Esophagus (tissue), 2 donors: ENCODE results near the gene FGA. TPM values are rescaled to one million over a fixed set of nuclear protein-coding genes. Genes with fewer than 3 reads are reported as not detected.
"Not testable (repeated sequence)": the region's sequence is repeated elsewhere in the genome, so short reads cannot be mapped to it uniquely, and the experiment has no call there.

Source experiments
- H3K27ac ChIP-seq, 2 donors: one replicate each; pipeline ENCODE4 v1.5.1; 2013; ENCODE audit warnings: low read depth in 2 of 2, mild to moderate bottlenecking in 2 of 2, inconsistent platforms in 1 of 2, low read length in 1 of 2, moderate library complexity in 1 of 2
- H3K27me3 ChIP-seq, 2 donors: one replicate each; pipeline ENCODE4 v1.6.1; 2013; ENCODE audit warnings: low read length in 2 of 2, control low read depth in 1 of 2, mild to moderate bottlenecking in 1 of 2; ENCODE audit not compliant: insufficient read depth in 2 of 2, control insufficient read depth in 1 of 2
- H3K36me3 ChIP-seq, 2 donors: one replicate each; pipeline ENCODE4 v1.6.1; 2013; ENCODE audit warnings: low read length in 1 of 2; ENCODE audit not compliant: control insufficient read depth in 2 of 2, insufficient read depth in 2 of 2
- H3K4me1 ChIP-seq, 2 donors: one replicate each; pipeline ENCODE4 v1.6.1; 2013; ENCODE audit warnings: low read length in 1 of 2; ENCODE audit not compliant: control insufficient read depth in 2 of 2, insufficient read depth in 2 of 2
- H3K4me3 ChIP-seq, 2 donors: one replicate each; pipeline ENCODE4 v1.5.1; 2013; ENCODE audit warnings: low read length in 2 of 2, mild to moderate bottlenecking in 2 of 2, low read depth in 1 of 2, moderate library complexity in 1 of 2
- H3K9me3 ChIP-seq, 2 donors: one replicate each; pipeline ENCODE4 v1.6.1; 2013; ENCODE audit warnings: mild to moderate bottlenecking in 2 of 2, low read depth in 1 of 2, low read length in 1 of 2, moderate library complexity in 1 of 2; ENCODE audit not compliant: control insufficient read depth in 2 of 2, insufficient read depth in 1 of 2
- WGBS, 2 donors: extraction: QIAGEN DNeasy Blood & Tissue Kit; methylation state at CpG; one replicate each; pipeline ENCODE4 v1.1.7; 2013; 5-methylcytosine and 5-hydroxymethylcytosine counted together
- polyA plus RNA-seq, 2 donors: library from polyadenylated mRNA; stranded (reverse); fragments of 200-250 nt; gene quantifications; one replicate each; pipeline ENCODE4 v1.2.3, GENCODE V29; 2013
- donor health status: healthy with polysubstance abuse.
- donor health status: Bipolar disorder and iron deficiency.

FGA gene
- polyA plus RNA-seq, 2 donors = not detected

- H3K4me1 ChIP-seq = no peaks in the 10 kb centered on the region
- H3K27ac ChIP-seq = no peak overlapping the region
- peaks cover 0 to 3% of the 10 kb centered on the region in 2 donors for H3K27me3 ChIP-seq
- H3K36me3 ChIP-seq = no peaks in the 10 kb centered on the region
- H3K4me3 ChIP-seq = no peak overlapping the region
- H3K9me3 ChIP-seq = no peaks in the 10 kb centered on the region
Measured at GRCh38 chr4:154595807-154596206, 5.3 kb upstream of the FGA start.

- not testable (repeated sequence) for H3K4me3 ChIP-seq, H3K4me1 ChIP-seq
- 85 to 95% methylated on average over 3 of the region's 3 CpGs for WGBS, 2 donors
Measured at GRCh38 chr4:154594343-154594742, 3.8 kb upstream of the FGA start.

GRCh38 chr4:154593868-154594267, 3.3 kb upstream of the FGA start:
- Histone ChIP-seq H3K36me3 (no peaks in the 10 kb centered on the region), H3K4me3 (no peak overlapping the region), H3K9me3 (no peaks in the 10 kb centered on the region), H3K4me1 (no peaks in the 10 kb centered on the region), H3K27me3 (peaks cover 2 to 3% of the 10 kb centered on the region in 2 donors), H3K27ac (no peak overlapping the region)
- WGBS, 2 donors = 38 to 76% methylated on average over 2 of the region's 2 CpGs

More at GRCh38 chr4:154594343-154594742, 3.8 kb upstream of the FGA start:
- H3K27me3 ChIP-seq, H3K27ac ChIP-seq, H3K36me3 ChIP-seq, H3K9me3 ChIP-seq: not testable (repeated sequence)

GRCh38 chr4:154591890-154592289, 1.3 kb upstream of the FGA start:
- Histone ChIP-seq H3K27me3 (peaks cover 2 to 3% of the 10 kb centered on the region in 2 donors), H3K4me1 (no peaks in the 10 kb centered on the region), H3K4me3 (no peak overlapping the region), H3K9me3 (no peaks in the 10 kb centered on the region), H3K36me3 (no peaks in the 10 kb centered on the region), H3K27ac (no peak overlapping the region)
- WGBS, 2 donors = 77 to 80% methylated on average over 3 of the region's 3 CpGs

- WGBS, 2 donors = 64 to 71% methylated on average over 7 of the region's 7 CpGs
- no peaks in the 10 kb centered on the region for H3K9me3 ChIP-seq
- H3K4me1 ChIP-seq = no peaks in the 10 kb centered on the region
- peaks cover 2 to 3% of the 10 kb centered on the region in 2 donors for H3K27me3 ChIP-seq
- H3K27ac ChIP-seq = no peak overlapping the region
- no peak overlapping the region for H3K4me3 ChIP-seq
- H3K36me3 ChIP-seq = no peaks in the 10 kb centered on the region
Measured at GRCh38 chr4:154589296-154590197, 995 bp downstream of the FGA start.

GRCh38 chr4:154588198-154588597, 2.3 kb downstream of the FGA start:
- Histone ChIP-seq H3K4me1 (no peaks in the 10 kb centered on the region), H3K27ac (no peak overlapping the region), H3K9me3 (no peaks in the 10 kb centered on the region), H3K4me3 (no peak overlapping the region), H3K36me3 (no peaks in the 10 kb centered on the region), H3K27me3 (peaks cover 2 to 3% of the 10 kb centered on the region in 2 donors)
- WGBS, 2 donors = 87% methylated on average over 2 of the region's 2 CpGs

- H3K27ac ChIP-seq = no peak overlapping the region
- H3K4me1 ChIP-seq = no peaks in the 10 kb centered on the region
- H3K9me3 ChIP-seq = no peaks in the 10 kb centered on the region
- 88% methylated on average over 13 of the region's 13 CpGs for WGBS, 2 donors
- H3K4me3 ChIP-seq = no peak overlapping the region
- H3K27me3 ChIP-seq = peaks cover 2% of the 10 kb centered on the region in 2 donors
- no peaks in the 10 kb centered on the region for H3K36me3 ChIP-seq
Measured at GRCh38 chr4:154586296-154587033, 4.1 kb downstream of the FGA start.

GRCh38 chr4:154585369-154586018, 5.0 kb downstream of the FGA start:
- Histone ChIP-seq H3K27ac (no peak overlapping the region), H3K36me3 (no peaks in the 10 kb centered on the region), H3K4me1 (no peaks in the 10 kb centered on the region), H3K4me3 (no peak overlapping the region), H3K27me3 (peaks cover 0 to 2% of the 10 kb centered on the region in 2 donors), H3K9me3 (no peaks in the 10 kb centered on the region)
- WGBS, 2 donors = 87 to 89% methylated on average over 10 of the region's 10 CpGs

- Histone ChIP-seq H3K27ac (no peak overlapping the region), H3K4me1 (no peaks in the 10 kb centered on the region), H3K36me3 (no peaks in the 10 kb centered on the region), H3K9me3 (no peaks in the 10 kb centered on the region), H3K27me3 (peaks cover 0 to 2% of the 10 kb centered on the region in 2 donors), H3K4me3 (no peak overlapping the region)
- 86 to 90% methylated on average over 5 of the region's 5 CpGs for WGBS, 2 donors
Measured at GRCh38 chr4:154584259-154584658, 6.3 kb downstream of the FGA start.
